GM21360 (cell line): ENCODE data around the gene USP40.
A peak's percentile ranks its signal among the peaks of the same experiment; 100 is the strongest.

Experiments
- ATAC-seq: cut with Tn5 transposase; IDR thresholded peaks from one replicate; pipeline ENCODE4 v1.9.1; 2021; ENCODE audit warnings: mild to moderate bottlenecking, moderate library complexity; ENCODE audit not compliant: unreplicated experiment

USP40 gene

GRCh38 chr2:233563663-233564430 lies 2.7 kb downstream of the USP40 start:
- ATAC-seq = no peak

GRCh38 chr2:233556881-233557736 lies 9.5 kb downstream of the USP40 start:
- ATAC-seq = no peak

- no peak for ATAC-seq
Measured at GRCh38 chr2:233553366-233553765, 13.2 kb downstream of the USP40 start.

GRCh38 chr2:233551491-233551890 lies 15.1 kb downstream of the USP40 start:
- ATAC-seq = no peak

- ATAC-seq = no peak
Measured at GRCh38 chr2:233546774-233547173, 19.8 kb downstream of the USP40 start.

GRCh38 chr2:233546101-233546500 lies 20.5 kb downstream of the USP40 start:
- no peak for ATAC-seq

GRCh38 chr2:233544200-233544610 lies 22.4 kb downstream of the USP40 start:
- ATAC-seq = no peak

- ATAC-seq = no peak
Measured at GRCh38 chr2:233542507-233542906, 24.1 kb downstream of the USP40 start.

- no peak for ATAC-seq
Measured at GRCh38 chr2:233538741-233539140, 27.8 kb downstream of the USP40 start.

GRCh38 chr2:233535271-233535670 lies 31.3 kb downstream of the USP40 start:
- ATAC-seq = no peak

- ATAC-seq = no peak
Measured at GRCh38 chr2:233532971-233533370, 33.6 kb downstream of the USP40 start.

GRCh38 chr2:233531955-233532354 lies 34.6 kb downstream of the USP40 start:
- no peak for ATAC-seq

- no peak for ATAC-seq
Measured at GRCh38 chr2:233530381-233530780, 36.2 kb downstream of the USP40 start.

GRCh38 chr2:233528182-233528581 lies 38.4 kb downstream of the USP40 start:
- no peak for ATAC-seq

GRCh38 chr2:233525791-233526190 lies 40.8 kb downstream of the USP40 start:
- no peak for ATAC-seq

GRCh38 chr2:233519787-233520611 lies 46.6 kb downstream of the USP40 start:
- ATAC-seq = peak; percentile 89

- no peak for ATAC-seq
Measured at GRCh38 chr2:233513953-233514655, 52.5 kb downstream of the USP40 start.

GRCh38 chr2:233503947-233504637 lies 62.5 kb downstream of the USP40 start:
- ATAC-seq = no peak

GRCh38 chr2:233503481-233503880 lies 63.1 kb downstream of the USP40 start:
- ATAC-seq = no peak
